Measurements from ENCODE around the gene CNOT1.

DNA sequence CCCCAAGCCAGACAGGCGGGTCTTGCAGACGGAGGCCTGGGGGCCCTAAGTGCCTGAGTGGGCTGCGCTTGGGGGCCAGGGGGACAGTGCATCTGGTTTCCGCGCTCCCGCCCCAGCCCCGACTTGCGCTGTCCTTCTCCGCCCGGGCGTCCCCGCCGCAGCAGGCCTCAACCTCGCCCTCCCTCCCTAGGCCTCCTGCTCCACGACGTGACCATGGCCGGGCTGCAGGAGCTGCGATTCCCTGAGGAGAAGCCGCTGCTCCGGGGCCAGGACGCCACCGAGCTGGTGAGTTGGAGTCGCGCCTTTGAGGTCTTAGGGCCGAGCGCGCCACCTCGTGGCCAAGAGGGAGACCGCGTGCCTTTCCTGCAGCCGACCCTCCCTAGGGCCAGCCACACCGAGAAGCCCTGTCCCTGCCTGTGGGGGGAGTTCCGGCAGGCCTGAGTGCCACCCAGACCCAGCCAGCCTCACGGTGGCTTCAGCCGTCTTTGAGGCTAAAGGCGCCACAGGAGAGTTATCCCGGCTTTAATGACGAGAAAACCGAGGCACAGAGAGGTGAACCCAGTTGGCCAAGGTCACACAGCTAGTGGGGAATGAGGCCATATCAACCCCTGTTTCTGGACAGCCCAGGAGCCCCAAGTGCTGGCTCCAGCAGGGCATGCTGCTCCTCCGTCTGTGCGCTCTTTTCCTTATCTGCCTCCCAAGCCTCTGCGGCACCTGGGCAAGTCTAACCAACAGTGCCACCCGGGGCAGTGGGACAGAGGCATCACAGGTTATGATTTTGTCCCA lies 141.9 kb downstream of the CNOT1 start:
- TF ChIP-seq, protein P1, sequence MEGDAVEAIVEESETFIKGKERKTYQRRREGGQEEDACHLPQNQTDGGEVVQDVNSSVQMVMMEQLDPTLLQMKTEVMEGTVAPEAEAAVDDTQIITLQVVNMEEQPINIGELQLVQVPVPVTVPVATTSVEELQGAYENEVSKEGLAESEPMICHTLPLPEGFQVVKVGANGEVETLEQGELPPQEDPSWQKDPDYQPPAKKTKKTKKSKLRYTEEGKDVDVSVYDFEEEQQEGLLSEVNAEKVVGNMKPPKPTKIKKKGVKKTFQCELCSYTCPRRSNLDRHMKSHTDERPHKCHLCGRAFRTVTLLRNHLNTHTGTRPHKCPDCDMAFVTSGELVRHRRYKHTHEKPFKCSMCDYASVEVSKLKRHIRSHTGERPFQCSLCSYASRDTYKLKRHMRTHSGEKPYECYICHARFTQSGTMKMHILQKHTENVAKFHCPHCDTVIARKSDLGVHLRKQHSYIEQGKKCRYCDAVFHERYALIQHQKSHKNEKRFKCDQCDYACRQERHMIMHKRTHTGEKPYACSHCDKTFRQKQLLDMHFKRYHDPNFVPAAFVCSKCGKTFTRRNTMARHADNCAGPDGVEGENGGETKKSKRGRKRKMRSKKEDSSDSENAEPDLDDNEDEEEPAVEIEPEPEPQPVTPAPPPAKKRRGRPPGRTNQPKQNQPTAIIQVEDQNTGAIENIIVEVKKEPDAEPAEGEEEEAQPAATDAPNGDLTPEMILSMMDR (IDR thresholded peaks at IDR 0.05; ENCODE audit: low read depth, low read length, missing input control): peak; percentile 81
- TF ChIP-seq, protein P2, sequence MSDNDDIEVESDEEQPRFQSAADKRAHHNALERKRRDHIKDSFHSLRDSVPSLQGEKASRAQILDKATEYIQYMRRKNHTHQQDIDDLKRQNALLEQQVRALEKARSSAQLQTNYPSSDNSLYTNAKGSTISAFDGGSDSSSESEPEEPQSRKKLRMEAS (IDR thresholded peaks at IDR 0.05): no peak
- TF ChIP-seq RAD21 (IDR thresholded peaks at IDR 0.05) (peak; percentile 84 to 96), HNF4A (conservative IDR thresholded peaks at IDR 0.05) (no peak)

Data from liver (tissue), 3 donors.